NCI-H2029 treated with DMSO at 0.1 percent for 48 hours (cell line): ENCODE results near the gene ZC3H6.
"Not testable (repeated sequence)": the region's sequence is repeated elsewhere in the genome, so short reads cannot be mapped to it uniquely, and the experiment has no call there.

Experiments
- DNase-seq: peaks from one replicate; lab custom pipeline; 2025; lab: John Stamatoyannopoulos, UW

Gene ZC3H6

DNA sequence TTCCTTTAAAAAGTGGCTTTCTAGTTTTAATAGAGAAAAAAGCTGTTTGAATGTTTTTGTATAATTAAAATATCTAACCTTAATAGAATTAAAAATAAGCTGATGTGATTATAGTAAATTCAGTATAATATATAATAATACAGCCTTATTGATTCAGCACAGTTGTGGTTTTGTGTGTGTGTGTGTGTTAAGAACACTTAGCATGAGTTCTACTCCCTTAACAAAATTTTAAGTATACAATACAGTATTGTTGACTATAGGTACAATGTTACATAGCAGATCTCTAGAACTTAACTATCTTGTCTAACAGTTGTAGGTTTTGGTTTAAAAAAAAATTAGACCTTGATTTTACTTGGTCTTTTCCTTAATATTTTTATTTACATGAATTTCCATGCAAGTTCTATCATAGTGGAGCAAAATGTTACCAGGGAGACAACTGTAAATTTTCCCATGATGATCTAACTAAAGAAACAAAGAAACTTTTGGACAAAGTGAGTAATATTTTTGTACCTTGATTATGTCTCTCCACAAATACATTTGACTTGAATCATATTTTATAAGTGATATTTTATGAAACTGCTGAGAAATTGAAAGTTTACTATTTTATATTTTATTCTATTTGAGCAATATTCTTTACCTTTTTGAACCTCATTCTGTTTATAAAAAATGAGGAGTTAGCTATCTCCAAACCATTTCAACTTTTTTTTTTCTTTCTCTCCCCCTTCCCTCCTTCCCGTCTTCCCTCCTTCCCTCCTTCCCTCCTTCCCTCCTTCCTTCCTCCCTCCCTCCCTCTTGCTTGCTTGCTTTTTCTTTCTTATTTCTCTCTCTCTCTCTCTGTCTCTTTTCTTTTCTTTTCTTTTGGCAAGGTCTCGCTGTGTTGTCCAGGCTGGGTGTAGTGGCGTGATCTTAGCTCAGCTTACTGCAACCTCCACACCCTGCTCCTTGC lies 46.3 kb downstream of the ZC3H6 start:
- no peak for DNase-seq

DNA sequence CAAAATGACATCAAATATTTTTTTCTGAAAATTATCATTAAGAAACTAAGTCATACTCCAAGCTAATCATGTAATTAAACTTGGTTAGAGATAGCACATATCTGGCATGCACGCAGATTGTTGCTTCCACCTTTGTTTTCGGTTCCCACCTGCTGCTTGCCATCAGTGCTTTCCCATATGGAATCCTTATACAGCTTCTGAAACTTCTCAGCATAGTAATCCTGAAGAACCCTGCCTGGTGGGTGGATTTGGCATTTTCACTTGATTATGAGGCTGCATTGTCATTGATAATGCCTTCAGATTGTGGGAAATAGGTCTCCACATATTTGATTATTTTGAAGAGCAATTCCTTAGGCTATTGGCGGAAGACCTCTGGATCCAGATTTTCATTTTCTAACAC lies 47.5 kb downstream of the ZC3H6 start:
- no peak for DNase-seq

DNA sequence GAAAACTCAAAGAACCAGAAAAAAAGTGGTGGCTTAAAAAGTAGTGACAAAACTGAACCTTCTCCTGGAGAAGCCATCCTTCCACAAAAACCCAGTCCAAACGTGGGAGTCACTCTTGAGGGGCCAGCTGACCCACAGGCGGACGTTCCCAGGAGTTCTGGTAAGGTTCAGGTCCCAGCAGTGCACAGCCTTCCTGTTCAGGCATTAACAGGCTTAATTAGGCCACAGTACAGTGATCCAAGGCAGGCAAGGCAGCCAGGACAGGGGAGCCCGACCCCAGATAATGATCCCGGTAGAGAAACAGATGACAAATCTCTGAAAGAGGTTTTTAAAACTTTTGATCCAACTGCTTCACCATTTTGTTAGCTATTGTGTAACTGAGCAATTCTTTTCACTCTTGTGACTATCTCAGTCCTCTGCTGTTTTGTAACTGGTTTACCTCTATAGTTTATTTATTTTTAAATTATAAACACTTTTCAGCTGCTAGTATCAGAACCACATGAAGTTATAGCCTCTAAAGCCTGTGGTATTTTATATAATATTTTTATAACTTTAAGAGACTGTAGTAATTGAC lies 56.8 kb downstream of the ZC3H6 start:
- no peak for DNase-seq

DNA sequence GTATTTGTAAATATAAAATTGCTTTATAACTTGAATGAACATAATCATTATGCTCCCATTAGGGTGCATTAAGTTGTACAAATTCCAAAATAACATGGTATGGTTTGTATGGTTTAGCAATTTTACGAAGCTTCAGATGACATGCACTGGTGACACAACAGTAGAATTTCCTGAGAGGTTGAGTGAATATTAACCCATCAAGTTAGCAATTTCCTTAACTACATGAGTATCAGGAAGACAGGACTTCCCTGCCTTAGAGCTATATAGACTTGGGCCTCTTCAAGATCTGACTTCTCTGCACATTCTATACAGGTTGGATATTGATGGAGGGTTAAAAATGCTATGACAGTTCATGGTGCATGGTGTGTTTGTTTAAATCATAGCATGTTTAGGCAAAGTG lies 60.2 kb downstream of the ZC3H6 start:
- DNase-seq = no peak

DNA sequence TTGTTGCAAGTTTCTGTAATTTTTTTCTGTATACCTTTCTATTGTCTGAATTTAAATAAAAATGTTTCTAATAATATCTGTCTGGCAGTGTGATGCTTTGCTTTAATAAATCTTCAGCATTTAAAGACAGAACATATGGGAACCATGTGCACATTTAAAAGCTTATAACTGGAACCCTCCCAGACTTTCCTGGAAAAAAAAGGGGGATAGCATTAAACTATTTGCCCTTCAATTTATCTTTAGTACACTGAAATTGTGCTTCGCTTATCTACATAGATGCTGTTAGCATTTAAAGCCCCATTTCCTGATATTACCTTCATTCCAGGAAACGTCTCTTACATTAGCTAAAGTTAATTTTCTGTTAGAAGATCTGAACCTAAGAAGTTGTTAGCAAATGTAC lies 64.6 kb downstream of the ZC3H6 start:
- no peak for DNase-seq

DNA sequence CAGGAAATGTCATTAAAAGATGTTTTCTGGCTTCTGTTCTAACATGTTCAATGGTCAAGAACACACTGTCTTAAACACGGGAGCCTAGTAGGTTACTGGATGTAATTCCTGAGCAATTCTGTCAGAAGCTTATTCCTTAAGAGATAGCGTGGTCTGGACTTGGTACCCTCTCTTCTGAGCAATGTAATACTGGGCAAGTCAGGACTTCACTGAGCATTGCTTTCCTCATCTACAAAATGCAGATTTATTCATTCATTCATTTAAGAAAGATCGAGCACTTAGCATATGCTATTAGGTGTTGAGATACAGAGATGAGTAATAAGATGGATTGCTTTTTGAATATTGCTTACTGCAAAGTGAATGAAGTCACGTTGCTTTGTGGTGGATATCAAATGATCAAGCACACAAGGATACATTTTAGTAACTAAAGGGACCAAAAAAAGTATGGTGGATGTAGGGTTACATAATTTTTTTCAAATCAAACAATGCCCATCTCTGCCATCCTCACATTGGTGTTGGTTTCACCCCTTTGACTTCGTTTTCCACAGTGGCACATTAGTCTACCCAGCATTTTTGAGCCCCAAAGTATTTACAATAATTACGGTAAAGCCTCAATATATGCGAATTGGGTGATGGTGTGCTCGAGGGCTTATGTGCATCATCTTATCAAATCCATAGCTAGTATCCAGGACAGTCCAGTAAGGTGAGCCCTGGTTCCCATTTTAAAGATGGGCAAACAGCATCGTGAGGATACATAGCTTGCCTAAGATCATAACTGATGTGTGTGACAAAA lies 65.3 kb downstream of the ZC3H6 start:
- DNase-seq = no peak

DNA sequence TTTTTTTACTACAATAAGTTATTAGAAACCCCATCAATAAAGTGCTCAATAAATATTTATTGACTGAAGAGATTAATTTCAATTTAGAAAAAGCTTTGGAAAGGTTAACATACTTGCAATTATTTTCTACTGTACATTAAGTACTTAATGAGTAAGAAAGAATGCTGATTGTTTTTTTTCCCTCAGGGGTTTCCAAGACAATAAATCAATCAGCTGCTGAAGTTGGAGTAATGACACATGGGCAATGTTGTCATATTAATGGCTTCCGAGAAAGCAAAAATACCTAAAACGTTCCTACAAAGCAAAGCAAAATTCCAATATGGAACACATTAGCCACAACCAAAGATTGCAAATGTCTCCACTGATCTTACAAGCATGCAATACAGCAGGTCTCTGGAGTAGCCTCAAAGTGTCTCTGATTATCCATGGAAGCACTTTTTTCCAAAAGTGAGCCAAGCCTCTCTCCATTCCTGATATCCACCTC lies 66.7 kb downstream of the ZC3H6 start:
- DNase-seq = no peak

DNA sequence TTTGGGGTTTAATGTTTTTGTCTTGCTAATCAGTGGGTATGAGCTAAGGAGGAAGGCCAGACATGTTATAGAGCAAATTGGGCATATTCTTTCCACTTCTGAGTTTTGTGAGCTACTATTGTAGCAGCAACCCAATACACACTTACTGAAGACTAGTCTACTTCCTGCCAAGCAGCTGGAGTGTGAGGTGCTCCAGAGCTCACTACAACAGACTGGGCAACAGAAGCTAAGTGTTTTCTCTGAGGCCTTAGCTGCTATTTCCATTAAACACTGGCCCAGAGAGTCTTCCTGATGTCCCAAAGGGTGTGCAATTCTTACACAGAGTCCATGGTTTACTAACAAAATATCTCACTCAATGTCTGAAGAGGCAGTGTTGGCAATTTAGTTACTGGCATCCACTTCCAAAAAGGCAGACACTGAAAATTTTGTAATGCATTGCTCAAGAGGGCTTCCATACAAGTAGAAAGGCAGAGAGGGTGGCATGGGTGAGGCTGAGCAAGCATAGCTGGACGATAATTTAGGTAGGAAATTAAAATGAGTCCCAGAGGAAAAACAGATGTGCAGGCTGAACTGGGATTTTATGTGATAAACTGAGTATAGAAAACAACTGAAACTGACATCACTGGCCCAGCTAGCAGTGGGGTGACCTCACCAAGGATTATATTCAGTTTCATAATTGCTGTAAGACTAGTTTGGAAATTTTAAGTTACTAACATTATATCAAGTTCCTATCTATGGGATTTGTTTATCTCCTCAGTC lies 68.6 kb downstream of the ZC3H6 start:
- DNase-seq = peak; percentile 1

DNA sequence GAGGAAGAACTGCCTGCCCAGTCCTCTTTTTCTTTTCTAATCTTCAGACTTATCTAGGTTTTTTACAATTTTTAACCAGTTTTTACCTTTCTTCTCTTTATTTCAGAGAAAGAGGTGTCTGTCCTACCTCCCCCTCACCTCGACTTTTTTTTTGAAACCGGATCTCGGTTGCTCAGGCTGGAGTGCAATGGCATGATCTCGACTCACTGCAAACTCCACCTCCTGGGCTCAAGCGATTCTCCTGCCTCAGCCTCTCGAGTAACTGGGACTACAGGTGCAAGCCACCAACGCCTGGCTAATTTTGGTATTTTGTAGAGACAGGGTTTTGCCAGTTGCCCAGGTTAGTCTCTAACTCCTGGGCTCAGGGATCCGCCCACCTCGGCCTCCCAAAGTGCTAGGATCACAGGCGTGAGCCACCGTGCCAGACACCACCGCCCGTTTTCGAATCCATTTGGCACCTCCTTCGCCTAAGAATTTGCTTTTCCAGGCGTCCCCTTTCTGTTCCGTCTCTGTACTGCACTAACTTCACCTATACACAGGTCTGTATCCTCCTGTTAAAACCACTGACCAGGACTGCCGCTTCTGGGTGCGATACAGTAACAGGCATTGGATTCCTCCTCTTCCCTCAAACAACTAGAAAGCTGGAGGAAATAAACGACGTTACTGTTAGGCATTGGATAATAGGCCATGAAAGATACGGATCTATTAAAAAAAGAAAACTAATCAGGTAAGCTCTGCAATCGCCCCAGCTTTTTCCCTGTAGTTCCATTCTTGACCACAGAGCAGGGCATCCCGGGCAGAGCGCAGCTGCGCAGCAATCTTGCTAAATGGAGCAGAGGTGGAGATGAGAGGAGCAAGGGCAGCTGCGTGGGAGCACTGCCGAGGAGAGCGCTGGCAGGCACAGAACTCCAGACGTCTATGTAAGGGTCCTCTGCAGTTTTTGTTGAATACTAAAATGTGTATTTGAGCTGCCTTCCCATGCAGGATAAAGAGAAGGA lies 69.9 kb downstream of the ZC3H6 start:
- no peak for DNase-seq

DNA sequence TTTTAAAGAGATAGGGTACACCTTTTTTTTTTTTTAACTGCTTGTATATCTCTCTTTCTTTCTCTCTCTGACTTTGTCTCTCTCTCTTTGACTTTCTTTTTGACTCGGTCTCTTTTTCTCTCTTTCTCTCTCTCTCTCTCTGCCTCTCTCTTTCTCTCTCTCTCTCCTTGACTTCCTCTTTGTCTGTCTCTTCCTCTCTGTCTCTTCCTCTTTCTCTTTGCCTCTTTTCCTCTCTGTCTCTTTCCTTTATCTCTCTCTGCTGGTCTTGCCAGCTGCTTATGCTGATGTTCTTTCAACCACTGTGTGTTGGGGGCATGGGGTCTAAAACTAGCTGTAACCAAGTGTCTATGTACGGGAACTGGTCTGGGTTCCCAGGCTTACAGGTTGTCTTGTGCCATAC lies 76.9 kb downstream of the ZC3H6 start:
- DNase-seq = not testable (repeated sequence)

DNA sequence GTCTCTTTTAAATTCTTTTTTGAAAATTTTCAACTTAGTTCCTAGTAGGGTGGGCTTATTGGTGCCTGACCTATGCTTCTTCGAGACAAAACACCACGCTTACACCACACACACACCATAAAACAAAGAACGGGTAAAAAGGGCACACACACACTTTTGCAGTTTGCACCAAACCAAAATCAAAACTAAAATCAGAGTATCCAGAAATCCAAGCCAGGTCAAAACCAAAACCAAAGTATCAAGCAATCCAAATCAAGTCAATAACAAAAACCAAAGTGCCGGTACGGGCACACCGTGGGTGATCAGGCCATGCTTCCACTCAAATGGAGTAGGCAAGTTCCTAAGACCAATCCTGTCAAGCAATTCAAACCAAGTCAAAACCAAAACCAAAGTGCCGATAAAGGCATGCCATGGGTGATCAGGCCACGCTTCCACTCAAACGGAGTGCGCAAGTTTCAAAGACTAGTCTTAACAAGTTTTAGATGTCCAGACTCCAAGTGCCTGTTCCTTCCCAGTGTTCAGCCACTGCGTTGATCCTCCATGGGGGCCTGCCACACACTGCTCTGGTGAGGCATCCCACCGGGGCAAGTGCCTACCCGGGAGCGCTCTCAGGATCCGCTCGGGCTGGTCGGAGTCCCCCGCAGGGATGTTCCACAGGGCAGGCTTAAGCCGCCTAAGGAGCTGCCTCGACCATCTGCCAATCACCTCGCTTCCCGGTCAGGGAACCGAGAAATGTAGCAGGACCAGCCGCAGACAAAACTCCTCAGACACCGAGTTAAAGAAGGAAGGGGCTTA lies 77.6 kb downstream of the ZC3H6 start:
- not testable (repeated sequence) for DNase-seq

DNA sequence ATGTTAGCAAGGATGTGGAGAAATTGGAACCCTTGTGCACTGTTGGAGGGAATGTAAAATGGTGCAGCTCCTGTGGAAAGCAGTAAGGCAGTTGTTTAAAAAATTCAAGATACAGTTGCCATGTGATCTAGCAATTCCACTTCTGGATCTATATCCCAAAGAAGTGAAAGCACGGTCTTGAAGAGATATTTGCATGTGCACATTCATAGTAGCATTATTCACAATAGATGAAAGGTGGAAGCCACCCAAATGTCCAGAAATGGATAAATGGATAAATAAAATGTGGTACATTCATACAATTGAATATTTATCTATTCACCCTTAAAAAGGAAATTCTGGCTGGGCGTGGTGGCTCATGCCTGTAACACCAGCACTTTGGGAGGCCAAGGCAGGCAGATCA lies 78.9 kb downstream of the ZC3H6 start:
- DNase-seq = not testable (repeated sequence)

DNA sequence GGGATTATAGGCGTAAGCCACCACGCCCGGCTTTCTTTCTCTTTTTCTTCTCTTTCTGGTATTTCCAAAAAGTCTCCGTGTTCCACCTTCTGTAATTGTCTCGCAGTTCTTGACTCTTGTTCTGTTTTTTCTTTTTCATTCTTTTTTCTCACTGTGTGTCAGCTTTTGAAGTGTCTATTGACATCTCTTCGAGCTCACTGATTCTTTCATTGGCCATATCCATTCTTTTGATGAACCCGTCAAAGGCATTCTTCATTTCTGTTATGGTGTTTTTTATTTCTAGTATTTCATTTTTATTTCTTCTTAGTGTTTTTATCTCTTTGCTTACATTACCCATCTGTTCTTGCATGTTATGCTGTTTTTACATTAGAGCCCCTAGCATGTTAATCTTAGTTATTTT lies 84.7 kb downstream of the ZC3H6 start:
- not testable (repeated sequence) for DNase-seq
